Forelimb muscle (tissue), 1 donor: ENCODE measurements around the gene KIF23. TPM values are rescaled to one million over a fixed set of nuclear protein-coding genes. Genes with fewer than 3 reads are reported as not detected.
"Not testable (repeated sequence)": the region's sequence is repeated elsewhere in the genome, so short reads cannot be mapped to it uniquely, and the experiment has no call there.

ENCODE experiments used
- DNase-seq: peaks from one replicate; pipeline ENCODE4 v3.0.0-alpha.2; 2013; ENCODE audit warnings: low read depth
- polyA plus RNA-seq: library from polyadenylated mRNA; unstranded; fragments of 120-200 nt; gene quantifications from one replicate; pipeline ENCODE4 v1.2.1, GENCODE V29; 2013; ENCODE audit not compliant: insufficient read length

Gene KIF23
- polyA plus RNA-seq, 1 donor: 14.2 TPM

GRCh38 chr15:69434679-69435078, 20.5 kb downstream of the KIF23 start:
- no peak for DNase-seq

GRCh38 chr15:69435985-69436384, 21.8 kb downstream of the KIF23 start:
- DNase-seq: no peak

- no peak for DNase-seq
Measured at GRCh38 chr15:69436951-69437350, 22.8 kb downstream of the KIF23 start.

- DNase-seq: no peak
Measured at GRCh38 chr15:69439623-69440022, 25.5 kb downstream of the KIF23 start.

- DNase-seq: no peak
Measured at GRCh38 chr15:69443032-69443611, 29.0 kb downstream of the KIF23 start.

- no peak for DNase-seq
Measured at GRCh38 chr15:69444686-69445085, 30.5 kb downstream of the KIF23 start.

- DNase-seq: no peak
Measured at GRCh38 chr15:69446953-69447352, 32.8 kb downstream of the KIF23 start.

GRCh38 chr15:69450221-69450620, 36.1 kb downstream of the KIF23 start:
- DNase-seq: not testable (repeated sequence)

GRCh38 chr15:69450968-69451695, 37.0 kb downstream of the KIF23 start:
- no peak for DNase-seq

- DNase-seq: no peak
Measured at GRCh38 chr15:69451951-69452691, 38.0 kb downstream of the KIF23 start.

GRCh38 chr15:69452692-69453521, 38.8 kb downstream of the KIF23 start, which contains the start of gene RPLP1:
TSS of gene RPLP1 (plus strand) at chr15:69452818. CDS start at chr15:69452949, 131 bp downstream.
- DNase-seq: peak; percentile 92

GRCh38 chr15:69454953-69455352, 40.8 kb downstream of the KIF23 start:
- DNase-seq: no peak

GRCh38 chr15:69456208-69457166, 42.3 kb downstream of the KIF23 start:
- no peak for DNase-seq

- DNase-seq: no peak
Measured at GRCh38 chr15:69457304-69458280, 43.4 kb downstream of the KIF23 start.

GRCh38 chr15:69459066-69459465, 44.9 kb downstream of the KIF23 start:
- no peak for DNase-seq

GRCh38 chr15:69460481-69460880, 46.3 kb downstream of the KIF23 start:
- DNase-seq: no peak

- DNase-seq: no peak
Measured at GRCh38 chr15:69462030-69462492, 47.9 kb downstream of the KIF23 start.

GRCh38 chr15:69462493-69463181, 48.5 kb downstream of the KIF23 start:
- DNase-seq: peak; percentile 95
